Measurements from ENCODE around the gene MPHOSPH6. TPM values are rescaled to one million over a fixed set of nuclear protein-coding genes. Genes with fewer than 3 reads are reported as not detected.

MPHOSPH6 gene
- total RNA-seq, 3 donors from 2014 or later, result 16.4 to 23.8 (median 20.8) TPM

DNA sequence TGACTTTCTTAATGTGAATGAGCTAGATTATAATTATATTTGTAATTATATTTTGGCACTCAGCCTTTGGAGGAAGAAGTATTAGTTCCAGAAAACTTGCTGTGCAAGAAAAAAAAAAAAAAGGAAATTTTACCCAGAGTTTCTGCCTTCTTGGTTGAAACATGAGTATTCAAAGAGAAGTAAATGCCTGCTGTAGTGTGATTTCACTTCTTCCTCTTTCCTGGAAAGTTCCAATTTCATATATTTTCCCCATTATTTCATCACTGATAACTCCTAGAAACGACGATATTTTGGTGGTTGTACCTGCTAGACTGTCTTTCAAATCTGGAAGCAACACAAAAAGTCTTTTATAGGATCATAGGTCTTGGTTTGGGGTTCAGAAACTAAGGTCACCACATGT is 20.4 kb upstream of the MPHOSPH6 start:
- no peaks in the 10 kb centered on the region for H3K4me1 ChIP-seq (ENCODE audit: low read depth)
- DNase-seq, result no peak
- H3K9me3 ChIP-seq, result no peaks in the 10 kb centered on the region
- H3K36me3 ChIP-seq (ENCODE audit: low read depth), result no peaks in the 10 kb centered on the region
- no peak for ATAC-seq
- TF ChIP-seq, protein P1, sequence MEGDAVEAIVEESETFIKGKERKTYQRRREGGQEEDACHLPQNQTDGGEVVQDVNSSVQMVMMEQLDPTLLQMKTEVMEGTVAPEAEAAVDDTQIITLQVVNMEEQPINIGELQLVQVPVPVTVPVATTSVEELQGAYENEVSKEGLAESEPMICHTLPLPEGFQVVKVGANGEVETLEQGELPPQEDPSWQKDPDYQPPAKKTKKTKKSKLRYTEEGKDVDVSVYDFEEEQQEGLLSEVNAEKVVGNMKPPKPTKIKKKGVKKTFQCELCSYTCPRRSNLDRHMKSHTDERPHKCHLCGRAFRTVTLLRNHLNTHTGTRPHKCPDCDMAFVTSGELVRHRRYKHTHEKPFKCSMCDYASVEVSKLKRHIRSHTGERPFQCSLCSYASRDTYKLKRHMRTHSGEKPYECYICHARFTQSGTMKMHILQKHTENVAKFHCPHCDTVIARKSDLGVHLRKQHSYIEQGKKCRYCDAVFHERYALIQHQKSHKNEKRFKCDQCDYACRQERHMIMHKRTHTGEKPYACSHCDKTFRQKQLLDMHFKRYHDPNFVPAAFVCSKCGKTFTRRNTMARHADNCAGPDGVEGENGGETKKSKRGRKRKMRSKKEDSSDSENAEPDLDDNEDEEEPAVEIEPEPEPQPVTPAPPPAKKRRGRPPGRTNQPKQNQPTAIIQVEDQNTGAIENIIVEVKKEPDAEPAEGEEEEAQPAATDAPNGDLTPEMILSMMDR (IDR thresholded peaks at IDR 0.05), result no peak
- intact Hi-C loops (cut with DNase I, micrococcal nuclease), result no loop called here
- H3K4me3 ChIP-seq, result no peak overlapping the region

DNA sequence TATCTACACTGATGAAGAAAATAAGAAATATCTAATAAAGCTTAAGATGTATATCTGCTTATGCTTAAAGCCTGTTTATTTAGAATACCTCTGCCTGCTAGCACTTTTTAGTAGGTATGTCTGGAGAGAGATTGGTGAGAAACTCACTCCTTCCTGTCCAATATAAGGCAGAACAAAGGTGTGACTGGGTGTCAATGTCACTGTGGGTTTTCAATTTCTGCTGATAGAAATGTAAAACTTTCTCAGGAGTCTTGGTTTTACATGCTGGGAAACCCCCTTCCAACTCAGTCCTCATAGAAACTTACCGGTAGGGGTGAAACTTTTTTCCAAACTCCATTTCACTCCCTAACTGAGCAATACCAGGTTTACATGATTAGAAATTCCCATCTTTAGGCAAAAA is 17.8 kb upstream of the MPHOSPH6 start:
- Histone ChIP-seq H3K4me3 (no peak overlapping the region), H3K9me3 (no peaks in the 10 kb centered on the region), H3K36me3 (ENCODE audit: low read depth) (no peaks in the 10 kb centered on the region), H3K4me1 (ENCODE audit: low read depth) (no peaks in the 10 kb centered on the region)
- DNase-seq (no peak), ATAC-seq (no peak)
- intact Hi-C loops (cut with DNase I, micrococcal nuclease), result no loop called here
- TF ChIP-seq, protein P1 (IDR thresholded peaks at IDR 0.05), result no peak

DNA sequence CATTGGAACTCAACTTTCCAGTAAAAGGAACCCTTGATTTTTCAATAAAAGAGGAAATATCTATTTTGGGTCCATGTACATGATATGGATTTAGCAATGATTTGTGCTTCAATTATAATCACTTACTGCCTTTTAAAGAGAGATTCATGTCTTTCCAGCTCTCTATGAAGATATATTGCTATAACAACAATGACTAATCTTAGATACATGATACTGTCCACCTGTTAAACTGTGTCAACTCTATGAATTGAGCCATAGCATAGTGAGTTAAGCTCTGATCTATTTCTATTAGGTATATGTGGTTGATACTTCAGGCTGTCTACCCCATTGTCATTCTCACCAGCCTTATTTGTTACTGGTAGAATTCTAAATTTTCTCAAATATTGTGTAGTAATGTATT is 15.0 kb upstream of the MPHOSPH6 start:
- TF ChIP-seq, protein P1 (IDR thresholded peaks at IDR 0.05), result no peak
- DNase-seq, result no peak
- H3K4me1 ChIP-seq (ENCODE audit: low read depth), result no peaks in the 10 kb centered on the region
- H3K36me3 ChIP-seq (ENCODE audit: low read depth), result no peaks in the 10 kb centered on the region
- no peaks in the 10 kb centered on the region for H3K9me3 ChIP-seq
- no peak for ATAC-seq
- H3K4me3 ChIP-seq, result no peak overlapping the region
- intact Hi-C loops (cut with DNase I, micrococcal nuclease), result no loop called here

DNA sequence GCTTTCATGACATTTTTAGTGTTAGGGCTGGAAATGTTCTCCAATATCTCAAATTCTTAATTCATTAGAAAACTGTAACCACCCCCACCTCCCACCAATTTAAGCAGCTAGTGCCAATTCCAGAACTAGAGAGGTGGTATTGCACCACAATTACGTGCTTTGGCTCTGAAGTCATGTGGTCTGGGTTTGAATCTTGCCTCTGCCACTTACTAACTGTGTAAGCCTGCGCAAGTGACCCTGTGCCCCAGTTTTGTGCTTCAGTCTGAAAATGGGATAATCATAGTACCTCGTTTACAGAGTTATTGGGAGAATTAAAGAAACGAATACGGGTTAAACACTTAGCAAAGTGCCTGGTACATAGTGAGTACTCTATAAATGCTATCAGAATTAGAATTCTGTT is 14.2 kb upstream of the MPHOSPH6 start:
- Histone ChIP-seq H3K4me1 (ENCODE audit: low read depth) (no peaks in the 10 kb centered on the region), H3K4me3 (no peak overlapping the region), H3K9me3 (no peaks in the 10 kb centered on the region), H3K36me3 (ENCODE audit: low read depth) (no peaks in the 10 kb centered on the region)
- DNase-seq (no peak), ATAC-seq (no peak)
- TF ChIP-seq, protein P1 (IDR thresholded peaks at IDR 0.05), result no peak
- intact Hi-C loops (cut with DNase I, micrococcal nuclease), result no loop called here

DNA sequence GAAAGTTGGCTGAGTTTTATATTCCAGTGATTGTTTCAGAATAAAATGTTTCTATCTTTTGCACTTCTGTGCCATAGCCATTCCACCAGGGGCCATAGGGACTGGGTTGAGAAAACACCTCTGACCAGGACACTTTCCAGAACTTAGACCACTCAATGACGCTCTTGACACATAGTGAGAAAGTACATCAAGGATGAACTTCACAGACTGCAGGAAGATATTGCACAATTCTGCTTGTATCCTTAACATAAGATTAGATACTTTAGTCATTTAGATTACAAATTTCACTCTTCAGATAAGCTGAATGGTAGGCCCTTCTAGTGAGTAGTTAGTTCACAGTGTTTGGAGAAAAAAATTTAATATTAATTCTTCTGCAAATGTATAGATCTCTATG is 13.0 kb upstream of the MPHOSPH6 start:
- Histone ChIP-seq H3K4me3 (no peak overlapping the region), H3K36me3 (ENCODE audit: low read depth) (no peaks in the 10 kb centered on the region), H3K9me3 (no peaks in the 10 kb centered on the region), H3K4me1 (ENCODE audit: low read depth) (no peaks in the 10 kb centered on the region)
- ATAC-seq (no peak), DNase-seq (no peak)
- intact Hi-C loops (cut with DNase I, micrococcal nuclease), result no loop called here
- TF ChIP-seq, protein P1 (IDR thresholded peaks at IDR 0.05), result no peak
